ENCODE measurements around the gene PCDHB1. TPM values are rescaled to one million over a fixed set of nuclear protein-coding genes. Genes with fewer than 3 reads are reported as not detected.

The PCDHB1 gene
- total and polyA plus RNA-seq, 9 of the 15 experiments (the other 6 are each of a cell fraction or from before 2014, with no cell fraction given) = not detected

DNA sequence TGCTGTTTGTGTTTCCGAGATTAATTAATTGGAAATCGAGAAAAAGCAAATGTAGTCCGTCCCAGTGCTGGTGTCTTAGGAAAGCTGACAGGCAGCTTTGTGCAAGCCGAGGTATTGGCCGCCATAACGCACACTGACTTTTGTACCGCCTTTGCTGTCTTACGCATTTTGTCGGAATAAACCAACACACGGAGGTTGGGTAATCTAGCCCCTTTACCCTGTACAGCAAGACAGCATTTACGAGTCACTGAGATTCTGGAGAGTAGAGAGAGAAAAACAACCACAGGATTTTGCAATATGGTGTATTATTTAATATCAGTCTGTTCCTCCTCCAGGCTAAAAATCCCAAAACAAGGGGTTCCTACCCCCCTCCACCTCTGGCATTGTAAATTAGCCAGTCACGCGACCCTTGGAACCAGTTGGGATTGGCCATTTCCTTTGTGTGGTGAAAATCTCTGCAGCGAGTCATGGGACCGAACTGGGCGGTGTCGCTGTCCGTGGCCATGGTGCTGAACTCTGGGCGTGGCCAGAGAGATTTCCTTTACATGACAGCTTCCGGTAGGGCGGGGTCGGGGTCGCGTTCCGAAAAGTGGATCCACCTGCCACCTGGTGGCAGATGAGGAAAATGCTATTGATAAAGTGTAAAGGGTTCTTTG, 10.3 kb upstream of the PCDHB1 start (continued):
- TF ChIP-seq, protein P1, sequence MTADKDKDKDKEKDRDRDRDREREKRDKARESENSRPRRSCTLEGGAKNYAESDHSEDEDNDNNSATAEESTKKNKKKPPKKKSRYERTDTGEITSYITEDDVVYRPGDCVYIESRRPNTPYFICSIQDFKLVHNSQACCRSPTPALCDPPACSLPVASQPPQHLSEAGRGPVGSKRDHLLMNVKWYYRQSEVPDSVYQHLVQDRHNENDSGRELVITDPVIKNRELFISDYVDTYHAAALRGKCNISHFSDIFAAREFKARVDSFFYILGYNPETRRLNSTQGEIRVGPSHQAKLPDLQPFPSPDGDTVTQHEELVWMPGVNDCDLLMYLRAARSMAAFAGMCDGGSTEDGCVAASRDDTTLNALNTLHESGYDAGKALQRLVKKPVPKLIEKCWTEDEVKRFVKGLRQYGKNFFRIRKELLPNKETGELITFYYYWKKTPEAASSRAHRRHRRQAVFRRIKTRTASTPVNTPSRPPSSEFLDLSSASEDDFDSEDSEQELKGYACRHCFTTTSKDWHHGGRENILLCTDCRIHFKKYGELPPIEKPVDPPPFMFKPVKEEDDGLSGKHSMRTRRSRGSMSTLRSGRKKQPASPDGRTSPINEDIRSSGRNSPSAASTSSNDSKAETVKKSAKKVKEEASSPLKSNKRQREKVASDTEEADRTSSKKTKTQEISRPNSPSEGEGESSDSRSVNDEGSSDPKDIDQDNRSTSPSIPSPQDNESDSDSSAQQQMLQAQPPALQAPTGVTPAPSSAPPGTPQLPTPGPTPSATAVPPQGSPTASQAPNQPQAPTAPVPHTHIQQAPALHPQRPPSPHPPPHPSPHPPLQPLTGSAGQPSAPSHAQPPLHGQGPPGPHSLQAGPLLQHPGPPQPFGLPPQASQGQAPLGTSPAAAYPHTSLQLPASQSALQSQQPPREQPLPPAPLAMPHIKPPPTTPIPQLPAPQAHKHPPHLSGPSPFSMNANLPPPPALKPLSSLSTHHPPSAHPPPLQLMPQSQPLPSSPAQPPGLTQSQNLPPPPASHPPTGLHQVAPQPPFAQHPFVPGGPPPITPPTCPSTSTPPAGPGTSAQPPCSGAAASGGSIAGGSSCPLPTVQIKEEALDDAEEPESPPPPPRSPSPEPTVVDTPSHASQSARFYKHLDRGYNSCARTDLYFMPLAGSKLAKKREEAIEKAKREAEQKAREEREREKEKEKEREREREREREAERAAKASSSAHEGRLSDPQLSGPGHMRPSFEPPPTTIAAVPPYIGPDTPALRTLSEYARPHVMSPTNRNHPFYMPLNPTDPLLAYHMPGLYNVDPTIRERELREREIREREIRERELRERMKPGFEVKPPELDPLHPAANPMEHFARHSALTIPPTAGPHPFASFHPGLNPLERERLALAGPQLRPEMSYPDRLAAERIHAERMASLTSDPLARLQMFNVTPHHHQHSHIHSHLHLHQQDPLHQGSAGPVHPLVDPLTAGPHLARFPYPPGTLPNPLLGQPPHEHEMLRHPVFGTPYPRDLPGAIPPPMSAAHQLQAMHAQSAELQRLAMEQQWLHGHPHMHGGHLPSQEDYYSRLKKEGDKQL (CRISPR knock-in tag; IDR thresholded peaks at IDR 0.05; ENCODE audit: borderline replicate concordance) = no peak
- TF ChIP-seq, protein P2, sequence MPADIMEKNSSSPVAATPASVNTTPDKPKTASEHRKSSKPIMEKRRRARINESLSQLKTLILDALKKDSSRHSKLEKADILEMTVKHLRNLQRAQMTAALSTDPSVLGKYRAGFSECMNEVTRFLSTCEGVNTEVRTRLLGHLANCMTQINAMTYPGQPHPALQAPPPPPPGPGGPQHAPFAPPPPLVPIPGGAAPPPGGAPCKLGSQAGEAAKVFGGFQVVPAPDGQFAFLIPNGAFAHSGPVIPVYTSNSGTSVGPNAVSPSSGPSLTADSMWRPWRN (IDR thresholded peaks at IDR 0.05; ENCODE audit: low read depth) = no peak
- TF ChIP-seq NCOA1 (IDR thresholded peaks at IDR 0.05; ENCODE audit: low read depth) (peak; percentile 62; the same call in 1 of the 2 replicates), ZC3H8 (IDR thresholded peaks at IDR 0.05) (no peak), NFYB (IDR thresholded peaks at IDR 0.05; ENCODE audit: extremely low read depth, insufficient read length) (no peak), ATF1 (CRISPR knock-in tag; IDR thresholded peaks at IDR 0.05) (no peak), ATF1 (tag; IDR thresholded peaks at IDR 0.05) (peak; percentile 70), SIN3B (IDR thresholded peaks at IDR 0.05; ENCODE audit: low read depth) (no peak), RHOXF2B (CRISPR knock-in tag; conservative IDR thresholded peaks at IDR 0.05) (no peak), FOXJ3 (CRISPR knock-in tag; IDR thresholded peaks at IDR 0.05) (no peak), PCBP2 (IDR thresholded peaks at IDR 0.05; ENCODE audit: low read depth, low read length, poor library complexity, severe bottlenecking) (no peak), RAD51 (IDR thresholded peaks at IDR 0.05; ENCODE audit: borderline replicate concordance, low read depth) (no peak), PYGO2 (tag; IDR thresholded peaks at IDR 0.05) (no peak)
- TF ChIP-seq, protein P3, sequence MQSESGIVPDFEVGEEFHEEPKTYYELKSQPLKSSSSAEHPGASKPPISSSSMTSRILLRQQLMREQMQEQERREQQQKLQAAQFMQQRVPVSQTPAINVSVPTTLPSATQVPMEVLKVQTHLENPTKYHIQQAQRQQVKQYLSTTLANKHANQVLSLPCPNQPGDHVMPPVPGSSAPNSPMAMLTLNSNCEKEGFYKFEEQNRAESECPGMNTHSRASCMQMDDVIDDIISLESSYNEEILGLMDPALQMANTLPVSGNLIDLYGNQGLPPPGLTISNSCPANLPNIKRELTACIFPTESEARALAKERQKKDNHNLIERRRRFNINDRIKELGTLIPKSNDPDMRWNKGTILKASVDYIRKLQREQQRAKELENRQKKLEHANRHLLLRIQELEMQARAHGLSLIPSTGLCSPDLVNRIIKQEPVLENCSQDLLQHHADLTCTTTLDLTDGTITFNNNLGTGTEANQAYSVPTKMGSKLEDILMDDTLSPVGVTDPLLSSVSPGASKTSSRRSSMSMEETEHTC (IDR thresholded peaks at IDR 0.05) = peak; percentile 83
- TF ChIP-seq, protein P4, sequence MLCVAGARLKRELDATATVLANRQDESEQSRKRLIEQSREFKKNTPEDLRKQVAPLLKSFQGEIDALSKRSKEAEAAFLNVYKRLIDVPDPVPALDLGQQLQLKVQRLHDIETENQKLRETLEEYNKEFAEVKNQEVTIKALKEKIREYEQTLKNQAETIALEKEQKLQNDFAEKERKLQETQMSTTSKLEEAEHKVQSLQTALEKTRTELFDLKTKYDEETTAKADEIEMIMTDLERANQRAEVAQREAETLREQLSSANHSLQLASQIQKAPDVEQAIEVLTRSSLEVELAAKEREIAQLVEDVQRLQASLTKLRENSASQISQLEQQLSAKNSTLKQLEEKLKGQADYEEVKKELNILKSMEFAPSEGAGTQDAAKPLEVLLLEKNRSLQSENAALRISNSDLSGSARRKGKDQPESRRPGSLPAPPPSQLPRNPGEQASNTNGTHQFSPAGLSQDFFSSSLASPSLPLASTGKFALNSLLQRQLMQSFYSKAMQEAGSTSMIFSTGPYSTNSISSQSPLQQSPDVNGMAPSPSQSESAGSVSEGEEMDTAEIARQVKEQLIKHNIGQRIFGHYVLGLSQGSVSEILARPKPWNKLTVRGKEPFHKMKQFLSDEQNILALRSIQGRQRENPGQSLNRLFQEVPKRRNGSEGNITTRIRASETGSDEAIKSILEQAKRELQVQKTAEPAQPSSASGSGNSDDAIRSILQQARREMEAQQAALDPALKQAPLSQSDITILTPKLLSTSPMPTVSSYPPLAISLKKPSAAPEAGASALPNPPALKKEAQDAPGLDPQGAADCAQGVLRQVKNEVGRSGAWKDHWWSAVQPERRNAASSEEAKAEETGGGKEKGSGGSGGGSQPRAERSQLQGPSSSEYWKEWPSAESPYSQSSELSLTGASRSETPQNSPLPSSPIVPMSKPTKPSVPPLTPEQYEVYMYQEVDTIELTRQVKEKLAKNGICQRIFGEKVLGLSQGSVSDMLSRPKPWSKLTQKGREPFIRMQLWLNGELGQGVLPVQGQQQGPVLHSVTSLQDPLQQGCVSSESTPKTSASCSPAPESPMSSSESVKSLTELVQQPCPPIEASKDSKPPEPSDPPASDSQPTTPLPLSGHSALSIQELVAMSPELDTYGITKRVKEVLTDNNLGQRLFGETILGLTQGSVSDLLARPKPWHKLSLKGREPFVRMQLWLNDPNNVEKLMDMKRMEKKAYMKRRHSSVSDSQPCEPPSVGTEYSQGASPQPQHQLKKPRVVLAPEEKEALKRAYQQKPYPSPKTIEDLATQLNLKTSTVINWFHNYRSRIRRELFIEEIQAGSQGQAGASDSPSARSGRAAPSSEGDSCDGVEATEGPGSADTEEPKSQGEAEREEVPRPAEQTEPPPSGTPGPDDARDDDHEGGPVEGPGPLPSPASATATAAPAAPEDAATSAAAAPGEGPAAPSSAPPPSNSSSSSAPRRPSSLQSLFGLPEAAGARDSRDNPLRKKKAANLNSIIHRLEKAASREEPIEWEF (CRISPR knock-in tag; IDR thresholded peaks at IDR 0.05) = no peak

Measured in K562 (cell line).